ENCODE results near the gene GNAI3. TPM values are rescaled to one million over a fixed set of nuclear protein-coding genes. Genes with fewer than 3 reads are reported as not detected.

Gene GNAI3
- total and polyA plus RNA-seq, 2 of the 8 experiments (the other 6 are each of a cell fraction or from before 2014, with no cell fraction given): 4.0 to 9.8 TPM

- H3K4ac ChIP-seq (replicated peaks; ENCODE audit: insufficient read length, low read depth, low read length): no peak overlapping the region
- FAIRE-seq (no peak), DNase-seq (ENCODE audit: low read depth in 1 of 2, low spot score in 2 of 2) (no peak)
- WGBS, 2 experiments (ENCODE audit: extremely low coverage in 1 of 2, insufficient coverage in 1 of 2, insufficient read length in 1 of 2, insufficient replicate concordance in 2 of 2, low coverage in 1 of 2, low lambda C conversion rate in 2 of 2, missing lambda C conversion rate in 1 of 2): 79% methylated on average over 3 of the region's 3 CpGs; no CpG with 5 or more reads in 1 of the 2 experiments
- no peak overlapping the region for H4K5ac ChIP-seq (ENCODE audit: insufficient read length, low read depth, low read length)
- H2BK120ac ChIP-seq (replicated peaks; ENCODE audit: low read depth, low read length): no peak overlapping the region
- H2BK20ac ChIP-seq (ENCODE audit: low read length): no peak overlapping the region
- TF ChIP-seq ASH2L (IDR thresholded peaks at IDR 0.05; ENCODE audit: low read length) (no peak), SP2 (IDR thresholded peaks at IDR 0.05; ENCODE audit: low read length) (no peak), SP1 (IDR thresholded peaks at IDR 0.05; ENCODE audit: low read depth, low read length) (no peak), SAP30 (IDR thresholded peaks at IDR 0.05; ENCODE audit: insufficient read depth, insufficient replicate concordance, low read length) (no peak), BACH1 (IDR thresholded peaks at IDR 0.05; ENCODE audit: low read length) (no peak), YY1 (IDR thresholded peaks at IDR 0.05; ENCODE audit: low read depth, low read length) (no peak), GTF2F1 (IDR thresholded peaks at IDR 0.05; ENCODE audit: borderline replicate concordance, low read depth, low read length) (no peak), SP4 (IDR thresholded peaks at IDR 0.05; ENCODE audit: low read length) (no peak)
- no peak overlapping the region for H2AFZ ChIP-seq (ENCODE audit: low read length)
- H3K18ac ChIP-seq (ENCODE audit: extremely low read depth, low read length): no peak overlapping the region
- H3K27ac ChIP-seq (ENCODE audit: low read depth, low read length): no peak overlapping the region
- H3K23ac ChIP-seq (ENCODE audit: insufficient read length): no peak overlapping the region
- no peaks in the 10 kb centered on the region for H3K9me3 ChIP-seq (ENCODE audit: insufficient read depth in 2 of 2, low read depth in 1 of 2, low read length in 1 of 2)
- peaks cover 2% of the 10 kb centered on the region in 2 experiments for H4K20me1 ChIP-seq (replicated peaks in 1 of 2; ENCODE audit: control insufficient read depth in 1 of 2, insufficient read depth in 2 of 2, low read length in 2 of 2)
- H3K79me2 ChIP-seq (ENCODE audit: control insufficient read depth in 1 of 2, insufficient read depth in 2 of 2, low read length in 2 of 2): no peaks in the 10 kb centered on the region
- no peak overlapping the region for H4K91ac ChIP-seq (replicated peaks; ENCODE audit: insufficient read length, low read length)
- no peak overlapping the region for H4K8ac ChIP-seq (ENCODE audit: extremely low read depth, insufficient read depth, low read length)
- POLR2A ChIA-PET (ENCODE audit: partially characterized antibody): interaction anchor here (2.1 kb wide), 1 partner anchor 7 kb away, joined by 7 read pairs; the partner anchor contains the start of gene AMIGO1
- H2BK12ac ChIP-seq (ENCODE audit: low read depth, low read length): no peak overlapping the region
- H3K4me2 ChIP-seq (ENCODE audit: insufficient read depth in 1 of 2, low read depth in 2 of 2, low read length in 2 of 2): no peak overlapping the region
- H3K14ac ChIP-seq (ENCODE audit: insufficient read length): no peak overlapping the region
- no peaks in the 10 kb centered on the region; a peak in 1 of 7 replicates for H3K27me3 ChIP-seq (replicated peaks in 1 of 4; ENCODE audit: control insufficient read depth in 3 of 4, extremely low read depth in 1 of 4, insufficient read depth in 3 of 4, low read length in 3 of 4)
- CTCF ChIA-PET (ENCODE audit: partially characterized antibody): interaction anchor here (1.0 to 43.7 kb wide), 4 partner anchors 6 to 195 kb away, joined by 3 to 1755 read pairs (median 666); partner anchors contain the start of genes AMIGO1, ATXN7L2, CYB561D1 and GPR61
- no peaks in the 10 kb centered on the region for H3K23me2 ChIP-seq (ENCODE audit: low read depth, low read length)
- no peak overlapping the region for H3K9ac ChIP-seq (replicated peaks in 1 of 4; ENCODE audit: extremely low read depth in 1 of 4, low read depth in 3 of 4, low read length in 3 of 4)
- no peak overlapping the region for H2AK5ac ChIP-seq (ENCODE audit: low read depth, low read length)
- H2BK15ac ChIP-seq (ENCODE audit: low read length): no peak overlapping the region
- no peak overlapping the region for H3K56ac ChIP-seq (replicated peaks; ENCODE audit: insufficient read length, low read depth, low read length)
- peaks cover 0 to 11% (median 5%) of the 10 kb centered on the region in 4 experiments; a peak in 5 of 7 replicates for H3K4me1 ChIP-seq (replicated peaks in 1 of 4; ENCODE audit: control insufficient read depth in 3 of 4, insufficient read depth in 4 of 4, low read length in 3 of 4)
- no peak overlapping the region for H3K4me3 ChIP-seq (ENCODE audit: extremely low read depth in 1 of 4, insufficient read depth in 2 of 4, low read depth in 3 of 4, low read length in 4 of 4)
- no peak overlapping the region for H2BK5ac ChIP-seq (ENCODE audit: low read depth, low read length)
- H3K36me3 ChIP-seq (ENCODE audit: control insufficient read depth in 2 of 4, insufficient read depth in 4 of 4, low read length in 3 of 4): peaks cover 0 to 2% (median 0%) of the 10 kb centered on the region in 4 experiments; a peak in 2 of 8 replicates
- no peaks in the 10 kb centered on the region for H3K79me1 ChIP-seq (ENCODE audit: low read depth, low read length)
These were observed 46.0 kb upstream of the GNAI3 start for GRCh38 chr1:109502364-109502851.

Data from H1 (cell line).